DND-41 (cell line): ENCODE data around the gene SOCS3.

Experiments
- EZH2 ChIP-seq: IDR thresholded peaks from 3 replicates; pipeline ENCODE4 v1.6.1; 2012; ENCODE audit warnings: borderline replicate concordance, low read depth, mild to moderate bottlenecking, moderate library complexity, low read length, inconsistent platforms; ENCODE audit not compliant: severe bottlenecking
- TF ChIP-seq, protein P1 (sequence below): IDR thresholded peaks from 2 replicates; pipeline ENCODE4 v1.5.1; 2012; ENCODE audit warnings: borderline replicate concordance, low read length, moderate library complexity, mild to moderate bottlenecking; ENCODE audit not compliant: poor library complexity, severe bottlenecking; ENCODE audit errors: extremely low read depth

DNA sequence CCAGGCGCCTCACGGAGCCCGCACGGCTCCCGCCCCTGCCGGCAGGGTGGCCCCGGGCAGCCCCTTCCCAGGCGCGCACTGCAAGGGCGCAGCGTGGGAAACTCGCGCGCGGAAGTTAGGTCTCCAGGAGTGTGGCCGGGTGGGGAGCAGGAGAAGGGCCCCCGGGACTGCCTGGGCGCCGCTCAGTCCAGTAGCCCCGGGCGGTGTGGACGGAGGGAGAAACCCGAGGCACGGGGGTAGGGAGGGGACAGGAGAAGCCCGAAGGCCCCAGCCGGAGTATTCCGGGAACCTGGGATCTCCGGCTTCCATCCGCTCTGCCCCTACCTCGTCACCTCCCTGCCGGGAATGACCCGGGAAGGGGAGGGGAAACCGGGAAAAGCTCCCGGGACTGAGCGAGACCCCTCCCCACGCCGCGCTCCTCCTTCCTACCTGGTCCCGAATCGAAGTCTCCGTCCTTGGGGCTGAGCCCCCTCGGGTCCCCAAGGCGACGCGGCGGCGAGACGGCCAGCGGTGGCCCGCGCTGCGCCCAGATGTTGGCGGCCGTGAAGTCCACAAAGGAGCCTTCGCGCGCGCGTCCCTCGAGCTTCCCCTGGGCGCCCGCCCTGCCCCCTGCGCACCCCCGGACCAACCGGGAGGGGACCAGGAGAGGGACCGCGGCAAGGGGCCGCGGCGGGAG lies 418 bp downstream of the SOCS3 start:
- TF ChIP-seq, protein P1, sequence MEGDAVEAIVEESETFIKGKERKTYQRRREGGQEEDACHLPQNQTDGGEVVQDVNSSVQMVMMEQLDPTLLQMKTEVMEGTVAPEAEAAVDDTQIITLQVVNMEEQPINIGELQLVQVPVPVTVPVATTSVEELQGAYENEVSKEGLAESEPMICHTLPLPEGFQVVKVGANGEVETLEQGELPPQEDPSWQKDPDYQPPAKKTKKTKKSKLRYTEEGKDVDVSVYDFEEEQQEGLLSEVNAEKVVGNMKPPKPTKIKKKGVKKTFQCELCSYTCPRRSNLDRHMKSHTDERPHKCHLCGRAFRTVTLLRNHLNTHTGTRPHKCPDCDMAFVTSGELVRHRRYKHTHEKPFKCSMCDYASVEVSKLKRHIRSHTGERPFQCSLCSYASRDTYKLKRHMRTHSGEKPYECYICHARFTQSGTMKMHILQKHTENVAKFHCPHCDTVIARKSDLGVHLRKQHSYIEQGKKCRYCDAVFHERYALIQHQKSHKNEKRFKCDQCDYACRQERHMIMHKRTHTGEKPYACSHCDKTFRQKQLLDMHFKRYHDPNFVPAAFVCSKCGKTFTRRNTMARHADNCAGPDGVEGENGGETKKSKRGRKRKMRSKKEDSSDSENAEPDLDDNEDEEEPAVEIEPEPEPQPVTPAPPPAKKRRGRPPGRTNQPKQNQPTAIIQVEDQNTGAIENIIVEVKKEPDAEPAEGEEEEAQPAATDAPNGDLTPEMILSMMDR = no peak
- no peak for TF ChIP-seq EZH2
